GM18858 (cell line): ENCODE measurements around the gene RBM8A.

Experiments used
- ATAC-seq: cut with Tn5 transposase; IDR thresholded peaks from one replicate; pipeline ENCODE4 v1.9.1; 2021; ENCODE audit not compliant: unreplicated experiment

RBM8A gene

GRCh38 chr1:145918144-145918991, 8.9 kb downstream of the RBM8A start, which contains the start of gene PEX11B:
TSS of gene PEX11B (minus strand) at chr1:145918717. CDS start at chr1:145918688, 29 bp downstream.
- peak; percentile 57 for ATAC-seq

GRCh38 chr1:145917595-145917994, 9.7 kb downstream of the RBM8A start:
- no peak for ATAC-seq

GRCh38 chr1:145916745-145917144, 10.5 kb downstream of the RBM8A start:
- ATAC-seq: no peak

GRCh38 chr1:145912128-145912641, 15.1 kb downstream of the RBM8A start:
- ATAC-seq: no peak

- no peak for ATAC-seq
Measured at GRCh38 chr1:145908653-145909052, 18.6 kb downstream of the RBM8A start.

GRCh38 chr1:145906954-145907753, 20.1 kb downstream of the RBM8A start:
- ATAC-seq: no peak

- no peak for ATAC-seq
Measured at GRCh38 chr1:145901312-145902021, 25.8 kb downstream of the RBM8A start.

GRCh38 chr1:145898756-145899155, 28.5 kb downstream of the RBM8A start:
- no peak for ATAC-seq

- no peak for ATAC-seq
Measured at GRCh38 chr1:145897969-145898368, 29.3 kb downstream of the RBM8A start.

- ATAC-seq: no peak
Measured at GRCh38 chr1:145895471-145895870, 31.8 kb downstream of the RBM8A start.

GRCh38 chr1:145893306-145894055, 33.8 kb downstream of the RBM8A start:
- no peak for ATAC-seq

GRCh38 chr1:145892486-145893087, 34.7 kb downstream of the RBM8A start:
- no peak for ATAC-seq

- ATAC-seq: no peak
Measured at GRCh38 chr1:145891587-145892485, 35.4 kb downstream of the RBM8A start.

- ATAC-seq: no peak
Measured at GRCh38 chr1:145891143-145891542, 36.1 kb downstream of the RBM8A start.

- ATAC-seq: no peak
Measured at GRCh38 chr1:145889722-145890121, 37.6 kb downstream of the RBM8A start.

- ATAC-seq: no peak
Measured at GRCh38 chr1:145887631-145888030, 39.7 kb downstream of the RBM8A start.

- no peak for ATAC-seq
Measured at GRCh38 chr1:145886816-145887215, 40.5 kb downstream of the RBM8A start.

- ATAC-seq: no peak
Measured at GRCh38 chr1:145886390-145886789, 40.9 kb downstream of the RBM8A start.

GRCh38 chr1:145885738-145886287, 41.5 kb downstream of the RBM8A start, which contains the start of gene ANKRD35:
TSS of gene ANKRD35 (minus strand) at chr1:145885866. CDS start at chr1:145885758, 108 bp downstream.
- ATAC-seq: peak; percentile 88
